Activated CD4-positive, alpha-beta T cell treated with anti-CD3 and anti-CD28 coated beads for 4 hours (primary cell): ENCODE results near the gene PCDHGA1.

Experiments used
- DNase-seq, 2 donors: peaks; one replicate each; pipeline ENCODE4 v3.0.0-alpha.2; 2020

PCDHGA1 gene

GRCh38 chr5:141516672-141517025, 186.3 kb downstream of the PCDHGA1 start:
- no peak for DNase-seq

GRCh38 chr5:141517312-141517711, 187.0 kb downstream of the PCDHGA1 start:
- no peak for DNase-seq

GRCh38 chr5:141517880-141518617, 187.7 kb downstream of the PCDHGA1 start:
- no peak for DNase-seq

GRCh38 chr5:141518618-141519015, 188.3 kb downstream of the PCDHGA1 start:
- DNase-seq: no peak

- no peak for DNase-seq
Measured at GRCh38 chr5:141519605-141520565, 189.6 kb downstream of the PCDHGA1 start.

GRCh38 chr5:141521244-141521781, 191.0 kb downstream of the PCDHGA1 start:
- DNase-seq: no peak

GRCh38 chr5:141522301-141522700, 192.0 kb downstream of the PCDHGA1 start:
- no peak for DNase-seq

- no peak for DNase-seq
Measured at GRCh38 chr5:141523991-141524390, 193.7 kb downstream of the PCDHGA1 start.

- DNase-seq: peak; percentile 39 to 44
Measured at GRCh38 chr5:141524604-141525597, 194.6 kb downstream of the PCDHGA1 start.

GRCh38 chr5:141525653-141526052, 195.3 kb downstream of the PCDHGA1 start:
- no peak for DNase-seq

- DNase-seq: no peak
Measured at GRCh38 chr5:141527426-141527825, 197.1 kb downstream of the PCDHGA1 start.

GRCh38 chr5:141528291-141528984, 198.1 kb downstream of the PCDHGA1 start:
- no peak for DNase-seq

GRCh38 chr5:141529002-141529401, 198.7 kb downstream of the PCDHGA1 start:
- DNase-seq: no peak

- no peak for DNase-seq
Measured at GRCh38 chr5:141529873-141530272, 199.6 kb downstream of the PCDHGA1 start.

- DNase-seq: no peak
Measured at GRCh38 chr5:141532726-141533125, 202.4 kb downstream of the PCDHGA1 start.

- DNase-seq: no peak
Measured at GRCh38 chr5:141533897-141534296, 203.6 kb downstream of the PCDHGA1 start.

GRCh38 chr5:141534492-141535213, 204.3 kb downstream of the PCDHGA1 start:
- DNase-seq: no peak

GRCh38 chr5:141543053-141543452, 212.7 kb downstream of the PCDHGA1 start:
- no peak for DNase-seq

GRCh38 chr5:141547488-141547887, 217.2 kb downstream of the PCDHGA1 start:
- DNase-seq: no peak

- no peak for DNase-seq
Measured at GRCh38 chr5:141547921-141548320, 217.6 kb downstream of the PCDHGA1 start.

- peak; percentile 68 for DNase-seq
Measured at GRCh38 chr5:141557681-141558136, 227.4 kb downstream of the PCDHGA1 start.
